ENCODE results near the gene SLC44A3. TPM values are rescaled to one million over a fixed set of nuclear protein-coding genes. Genes with fewer than 3 reads are reported as not detected.

Gene SLC44A3
- total and polyA plus RNA-seq, 2 experiments from 2014 or later: 2.9 to 4.5 TPM

GRCh38 chr1:94906382-94906781 lies 86.2 kb downstream of the SLC44A3 start:
- Mint-ChIP-seq H3K36me3 (ENCODE audit: low read depth) (peaks cover 59% of the 10 kb centered on the region), H3K27ac (no peak overlapping the region), H3K9me3 (no peaks in the 10 kb centered on the region), H3K4me3 (no peak overlapping the region), H3K4me1 (peaks cover 42% of the 10 kb centered on the region), H3K27me3 (ENCODE audit: insufficient read depth, low read depth, poor library complexity) (peaks cover 3% of the 10 kb centered on the region)
- Histone ChIP-seq H2AFZ (no peak overlapping the region), H3K4me2 (no peak overlapping the region), H3K27ac (ENCODE audit: low read depth) (no peak overlapping the region), H3K79me2 (replicated peaks; ENCODE audit: insufficient read depth) (peaks cover 81% of the 10 kb centered on the region), H3K9me2 (ENCODE audit: insufficient read depth) (no peaks in the 10 kb centered on the region), H3F3A (replicated peaks; ENCODE audit: low read depth) (no peaks in the 10 kb centered on the region), H3K4me1 (ENCODE audit: insufficient read depth) (peaks cover 46% of the 10 kb centered on the region), H4K20me1 (replicated peaks; ENCODE audit: insufficient read depth) (peaks cover 86% of the 10 kb centered on the region), H3K36me3 (ENCODE audit: insufficient read depth) (peaks cover 6% of the 10 kb centered on the region), H3K27me3 (ENCODE audit: insufficient read depth) (no peaks in the 10 kb centered on the region), H3K4me3 (no peak overlapping the region)
- no peak for TF ChIP-seq EZH2 (IDR thresholded peaks at IDR 0.05; ENCODE audit: low read depth, unreplicated experiment)
- TF ChIP-seq EZH2phosphoT487 (IDR thresholded peaks at IDR 0.05; ENCODE audit: unreplicated experiment): no peak
- no peak for TF ChIP-seq JUNB (IDR thresholded peaks at IDR 0.05; ENCODE audit: unreplicated experiment)
- TF ChIP-seq, protein P1, sequence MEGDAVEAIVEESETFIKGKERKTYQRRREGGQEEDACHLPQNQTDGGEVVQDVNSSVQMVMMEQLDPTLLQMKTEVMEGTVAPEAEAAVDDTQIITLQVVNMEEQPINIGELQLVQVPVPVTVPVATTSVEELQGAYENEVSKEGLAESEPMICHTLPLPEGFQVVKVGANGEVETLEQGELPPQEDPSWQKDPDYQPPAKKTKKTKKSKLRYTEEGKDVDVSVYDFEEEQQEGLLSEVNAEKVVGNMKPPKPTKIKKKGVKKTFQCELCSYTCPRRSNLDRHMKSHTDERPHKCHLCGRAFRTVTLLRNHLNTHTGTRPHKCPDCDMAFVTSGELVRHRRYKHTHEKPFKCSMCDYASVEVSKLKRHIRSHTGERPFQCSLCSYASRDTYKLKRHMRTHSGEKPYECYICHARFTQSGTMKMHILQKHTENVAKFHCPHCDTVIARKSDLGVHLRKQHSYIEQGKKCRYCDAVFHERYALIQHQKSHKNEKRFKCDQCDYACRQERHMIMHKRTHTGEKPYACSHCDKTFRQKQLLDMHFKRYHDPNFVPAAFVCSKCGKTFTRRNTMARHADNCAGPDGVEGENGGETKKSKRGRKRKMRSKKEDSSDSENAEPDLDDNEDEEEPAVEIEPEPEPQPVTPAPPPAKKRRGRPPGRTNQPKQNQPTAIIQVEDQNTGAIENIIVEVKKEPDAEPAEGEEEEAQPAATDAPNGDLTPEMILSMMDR (conservative IDR thresholded peaks at IDR 0.05; ENCODE audit: low read depth in 2 of 2): no peak
- TF ChIP-seq POLR2AphosphoS5 (IDR thresholded peaks at IDR 0.05; ENCODE audit: low read depth): no peak
- TF ChIP-seq, protein P2, sequence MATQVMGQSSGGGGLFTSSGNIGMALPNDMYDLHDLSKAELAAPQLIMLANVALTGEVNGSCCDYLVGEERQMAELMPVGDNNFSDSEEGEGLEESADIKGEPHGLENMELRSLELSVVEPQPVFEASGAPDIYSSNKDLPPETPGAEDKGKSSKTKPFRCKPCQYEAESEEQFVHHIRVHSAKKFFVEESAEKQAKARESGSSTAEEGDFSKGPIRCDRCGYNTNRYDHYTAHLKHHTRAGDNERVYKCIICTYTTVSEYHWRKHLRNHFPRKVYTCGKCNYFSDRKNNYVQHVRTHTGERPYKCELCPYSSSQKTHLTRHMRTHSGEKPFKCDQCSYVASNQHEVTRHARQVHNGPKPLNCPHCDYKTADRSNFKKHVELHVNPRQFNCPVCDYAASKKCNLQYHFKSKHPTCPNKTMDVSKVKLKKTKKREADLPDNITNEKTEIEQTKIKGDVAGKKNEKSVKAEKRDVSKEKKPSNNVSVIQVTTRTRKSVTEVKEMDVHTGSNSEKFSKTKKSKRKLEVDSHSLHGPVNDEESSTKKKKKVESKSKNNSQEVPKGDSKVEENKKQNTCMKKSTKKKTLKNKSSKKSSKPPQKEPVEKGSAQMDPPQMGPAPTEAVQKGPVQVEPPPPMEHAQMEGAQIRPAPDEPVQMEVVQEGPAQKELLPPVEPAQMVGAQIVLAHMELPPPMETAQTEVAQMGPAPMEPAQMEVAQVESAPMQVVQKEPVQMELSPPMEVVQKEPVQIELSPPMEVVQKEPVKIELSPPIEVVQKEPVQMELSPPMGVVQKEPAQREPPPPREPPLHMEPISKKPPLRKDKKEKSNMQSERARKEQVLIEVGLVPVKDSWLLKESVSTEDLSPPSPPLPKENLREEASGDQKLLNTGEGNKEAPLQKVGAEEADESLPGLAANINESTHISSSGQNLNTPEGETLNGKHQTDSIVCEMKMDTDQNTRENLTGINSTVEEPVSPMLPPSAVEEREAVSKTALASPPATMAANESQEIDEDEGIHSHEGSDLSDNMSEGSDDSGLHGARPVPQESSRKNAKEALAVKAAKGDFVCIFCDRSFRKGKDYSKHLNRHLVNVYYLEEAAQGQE (IDR thresholded peaks at IDR 0.05; ENCODE audit: unreplicated experiment): no peak
- TF ChIP-seq CREB1 (CRISPR knock-in tag; IDR thresholded peaks at IDR 0.05; ENCODE audit: low read depth): no peak
- TF ChIP-seq NANOG (IDR thresholded peaks at IDR 0.05; ENCODE audit: borderline replicate concordance): no peak
- no peak for TF ChIP-seq ZNF114 (CRISPR knock-in tag; IDR thresholded peaks at IDR 0.05)
- no peak for TF ChIP-seq ZNF331 (CRISPR knock-in tag; IDR thresholded peaks at IDR 0.05; ENCODE audit: low read depth)
- TF ChIP-seq, protein P3, sequence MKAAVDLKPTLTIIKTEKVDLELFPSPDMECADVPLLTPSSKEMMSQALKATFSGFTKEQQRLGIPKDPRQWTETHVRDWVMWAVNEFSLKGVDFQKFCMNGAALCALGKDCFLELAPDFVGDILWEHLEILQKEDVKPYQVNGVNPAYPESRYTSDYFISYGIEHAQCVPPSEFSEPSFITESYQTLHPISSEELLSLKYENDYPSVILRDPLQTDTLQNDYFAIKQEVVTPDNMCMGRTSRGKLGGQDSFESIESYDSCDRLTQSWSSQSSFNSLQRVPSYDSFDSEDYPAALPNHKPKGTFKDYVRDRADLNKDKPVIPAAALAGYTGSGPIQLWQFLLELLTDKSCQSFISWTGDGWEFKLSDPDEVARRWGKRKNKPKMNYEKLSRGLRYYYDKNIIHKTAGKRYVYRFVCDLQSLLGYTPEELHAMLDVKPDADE (IDR thresholded peaks at IDR 0.05): no peak
- no peak for TF ChIP-seq STAT1 (IDR thresholded peaks at IDR 0.05; ENCODE audit: unreplicated experiment)
- no peak for TF ChIP-seq ZNF462 (CRISPR knock-in tag; IDR thresholded peaks at IDR 0.05)
- no peak for DNase-seq (ENCODE audit: low spot score)
- ATAC-seq: no peak

All from GM23338 (cell line).